ENCODE results near the gene RETREG3.

The RETREG3 gene

DNA sequence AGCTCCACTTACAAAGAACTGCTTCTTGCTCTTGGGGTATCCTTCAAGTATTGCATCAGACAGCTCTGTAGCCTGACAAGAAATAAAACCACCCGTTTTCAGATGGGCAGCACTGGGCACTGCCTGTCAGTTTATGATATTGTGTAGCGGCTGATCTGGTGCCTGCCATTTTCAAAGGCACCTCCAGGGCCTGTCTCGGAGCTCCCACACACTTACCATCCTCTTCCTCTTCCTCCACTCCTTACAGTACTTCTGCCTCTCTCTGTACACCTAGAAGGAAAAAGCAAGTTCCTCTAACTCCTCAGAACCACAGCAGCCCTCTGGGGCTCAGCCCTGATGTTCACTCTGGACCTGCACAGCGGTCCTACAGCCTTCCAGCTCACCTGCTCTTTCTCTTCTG lies 36.1 kb downstream of the RETREG3 start:
- H3K36me3 ChIP-seq (ENCODE audit: control insufficient read depth in 1 of 2, insufficient read depth in 2 of 2, low read length in 2 of 2): peaks cover 53 to 67% of the 10 kb centered on the region in 2 donors
- H3K4me3 ChIP-seq (ENCODE audit: low read depth in 1 of 2, low read length in 2 of 2): no peak overlapping the region
- H3K4me1 ChIP-seq (ENCODE audit: control insufficient read depth in 1 of 2, insufficient read depth in 2 of 2, low read length in 2 of 2): peaks cover 24 to 26% of the 10 kb centered on the region in 2 donors
- H3K27ac ChIP-seq (ENCODE audit: low read depth, low read length): no peak overlapping the region
- H3K9ac ChIP-seq (ENCODE audit: low read depth in 1 of 2, low read length in 2 of 2): no peak overlapping the region
- no peaks in the 10 kb centered on the region for H3K9me3 ChIP-seq (ENCODE audit: control insufficient read depth in 1 of 2, low read length in 2 of 2)
- no peaks in the 10 kb centered on the region for H3K27me3 ChIP-seq (ENCODE audit: control insufficient read depth in 1 of 2, insufficient read depth in 2 of 2, low read length in 2 of 2)

DNA sequence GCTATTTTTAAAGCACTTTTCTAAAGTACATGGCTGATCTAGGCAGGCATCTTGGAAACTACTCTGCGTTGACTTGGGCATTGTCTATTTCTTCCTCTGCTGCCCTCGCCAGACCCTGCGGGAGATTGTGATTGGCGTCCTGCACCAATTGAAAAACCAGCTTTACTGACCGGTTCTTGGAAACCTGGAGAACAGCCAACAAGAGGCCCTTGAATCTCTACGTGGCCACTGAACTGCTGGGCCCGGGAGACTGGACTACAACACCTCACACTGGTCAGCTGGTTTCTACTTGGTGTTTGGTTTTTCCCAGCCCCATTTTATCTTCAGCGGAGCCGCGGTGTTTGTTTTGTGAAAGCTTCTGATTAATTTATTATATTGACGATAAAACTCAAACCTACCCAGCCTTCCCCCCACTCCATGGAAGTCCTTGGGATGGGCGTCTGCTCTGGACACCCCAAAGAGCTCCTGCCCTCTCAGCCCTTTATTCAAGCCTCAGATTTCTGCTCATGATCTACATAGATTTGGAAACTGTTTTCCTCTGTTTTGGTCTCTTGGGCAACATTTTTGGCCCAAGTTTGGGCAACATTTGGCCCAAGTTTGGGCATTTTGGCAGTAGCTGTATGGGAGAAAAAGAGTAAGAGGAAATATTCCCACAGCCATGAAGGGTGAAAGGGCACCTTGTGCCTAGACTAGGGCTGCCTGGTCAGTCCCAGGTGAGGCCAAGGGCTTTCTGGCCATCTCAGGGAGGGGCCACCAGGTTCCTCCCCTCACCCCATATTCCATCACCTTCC lies 37.5 kb downstream of the RETREG3 start:
- Histone ChIP-seq H3K27ac (ENCODE audit: low read depth, low read length) (no peak overlapping the region), H3K4me3 (ENCODE audit: low read depth in 1 of 2, low read length in 2 of 2) (no peak overlapping the region), H3K27me3 (ENCODE audit: control insufficient read depth in 1 of 2, insufficient read depth in 2 of 2, low read length in 2 of 2) (no peaks in the 10 kb centered on the region), H3K9ac (ENCODE audit: low read depth in 1 of 2, low read length in 2 of 2) (no peak overlapping the region), H3K9me3 (ENCODE audit: control insufficient read depth in 1 of 2, low read length in 2 of 2) (no peaks in the 10 kb centered on the region), H3K36me3 (ENCODE audit: control insufficient read depth in 1 of 2, insufficient read depth in 2 of 2, low read length in 2 of 2) (peaks cover 53 to 67% of the 10 kb centered on the region in 2 donors), H3K4me1 (ENCODE audit: control insufficient read depth in 1 of 2, insufficient read depth in 2 of 2, low read length in 2 of 2) (peaks cover 19 to 23% of the 10 kb centered on the region in 2 donors)

DNA sequence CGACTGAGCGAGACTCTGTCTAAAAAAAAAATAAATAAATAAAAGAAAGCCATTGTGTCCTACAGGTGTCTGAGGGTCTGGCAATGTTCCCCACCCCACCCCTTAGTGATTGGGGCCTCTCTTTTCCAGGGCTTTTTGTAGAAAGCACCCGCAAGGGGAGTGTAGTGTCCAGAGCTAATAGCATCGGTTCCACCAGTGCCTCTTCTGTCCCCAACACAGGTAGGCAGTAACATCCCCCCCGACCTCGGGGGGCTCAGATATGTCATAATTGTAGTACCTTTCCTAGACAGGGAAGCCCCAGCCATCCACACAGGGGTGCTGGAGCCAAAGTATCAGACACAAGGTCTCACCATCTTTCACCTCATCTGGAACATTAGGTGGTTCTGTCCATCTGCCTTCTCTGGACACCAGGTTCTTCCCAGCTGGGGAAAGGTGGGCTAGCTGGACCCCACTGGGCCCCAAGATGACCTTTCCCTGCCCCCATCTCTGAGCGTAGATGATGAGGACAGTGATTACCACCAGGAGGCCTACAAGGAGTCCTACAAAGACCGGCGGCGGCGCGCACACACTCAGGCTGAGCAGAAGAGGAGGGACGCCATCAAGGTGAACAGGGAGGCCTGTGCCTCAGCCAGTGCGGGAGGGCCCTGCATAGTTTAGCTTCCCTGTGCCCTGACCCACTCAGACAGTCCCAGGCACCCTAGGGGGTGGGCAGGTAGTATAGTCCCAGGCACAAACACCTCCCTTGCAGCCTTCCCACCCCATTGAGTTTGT lies 40.6 kb downstream of the RETREG3 start:
- peak overlapping the region in 1 of 2 donors; percentile 20 for H3K4me3 ChIP-seq (ENCODE audit: low read depth in 1 of 2, low read length in 2 of 2)

DNA sequence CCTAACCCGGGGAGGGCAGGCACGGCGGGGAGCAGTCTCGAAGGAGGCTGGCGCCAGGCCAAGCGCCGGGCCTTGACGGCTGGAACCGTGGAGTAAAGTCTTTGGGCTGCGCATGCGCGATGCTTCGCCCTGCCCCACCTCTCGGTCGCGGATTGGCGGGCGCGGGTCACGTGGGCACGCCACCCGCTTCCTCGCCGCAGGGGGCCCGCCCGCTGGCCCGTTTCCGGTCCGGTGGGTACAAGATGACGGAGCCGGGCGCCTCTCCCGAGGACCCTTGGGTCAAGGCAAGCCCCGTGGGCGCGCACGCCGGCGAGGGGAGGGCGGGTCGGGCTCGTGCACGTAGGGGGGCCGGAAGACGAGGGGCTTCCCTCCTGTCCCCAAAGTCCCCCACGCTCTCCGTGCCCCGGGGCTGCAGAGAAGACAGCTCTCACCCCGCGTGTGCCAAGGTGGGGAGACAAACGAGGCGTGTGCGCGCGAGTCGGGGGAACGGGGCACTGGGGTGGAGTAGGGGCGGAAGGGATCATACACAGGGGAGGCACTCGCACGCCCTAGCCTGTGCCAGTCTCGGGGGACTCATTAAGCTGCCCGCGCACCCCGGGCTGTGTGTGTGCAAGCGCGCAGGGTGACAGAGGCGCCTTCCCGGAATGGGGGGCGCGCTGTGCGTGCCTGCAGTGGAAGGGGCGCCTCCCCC lies 42.1 kb downstream of the RETREG3 start, which contains the start of gene MLX:
MLX (plus strand) TSS at position 218 of the 691 bp plus-strand sequence; CDS start at position 243, 25 bp downstream.
- H3K36me3 ChIP-seq (ENCODE audit: control insufficient read depth in 1 of 2, insufficient read depth in 2 of 2, low read length in 2 of 2): peaks cover 49 to 65% of the 10 kb centered on the region in 2 donors
- peak within 1 kb of the TSS; percentile 93 for H3K27ac ChIP-seq (ENCODE audit: low read depth, low read length)
- H3K27me3 ChIP-seq (ENCODE audit: control insufficient read depth in 1 of 2, insufficient read depth in 2 of 2, low read length in 2 of 2): no peaks in the 10 kb centered on the region
- peak within 1 kb of the TSS; percentile 81 to 93 for H3K4me3 ChIP-seq (ENCODE audit: low read depth in 1 of 2, low read length in 2 of 2)
- no peaks in the 10 kb centered on the region for H3K9me3 ChIP-seq (ENCODE audit: control insufficient read depth in 1 of 2, low read length in 2 of 2)
- H3K9ac ChIP-seq (ENCODE audit: low read depth in 1 of 2, low read length in 2 of 2): peak within 1 kb of the TSS; percentile 85 to 86
- peaks cover 38 to 55% of the 10 kb centered on the region in 2 donors for H3K4me1 ChIP-seq (ENCODE audit: control insufficient read depth in 1 of 2, insufficient read depth in 2 of 2, low read length in 2 of 2)

More for the DNA sequence above, 40.6 kb downstream of the RETREG3 start:
- peaks cover 60 to 75% of the 10 kb centered on the region in 2 donors for H3K36me3 ChIP-seq (ENCODE audit: control insufficient read depth in 1 of 2, insufficient read depth in 2 of 2, low read length in 2 of 2)
- H3K9me3 ChIP-seq (ENCODE audit: control insufficient read depth in 1 of 2, low read length in 2 of 2): no peaks in the 10 kb centered on the region
- H3K9ac ChIP-seq (ENCODE audit: low read depth in 1 of 2, low read length in 2 of 2): peak overlapping the region in 1 of 2 donors; percentile 35
- no peaks in the 10 kb centered on the region for H3K27me3 ChIP-seq (ENCODE audit: control insufficient read depth in 1 of 2, insufficient read depth in 2 of 2, low read length in 2 of 2)
- no peak overlapping the region for H3K27ac ChIP-seq (ENCODE audit: low read depth, low read length)
- H3K4me1 ChIP-seq (ENCODE audit: control insufficient read depth in 1 of 2, insufficient read depth in 2 of 2, low read length in 2 of 2): peaks cover 29 to 43% of the 10 kb centered on the region in 2 donors

DNA sequence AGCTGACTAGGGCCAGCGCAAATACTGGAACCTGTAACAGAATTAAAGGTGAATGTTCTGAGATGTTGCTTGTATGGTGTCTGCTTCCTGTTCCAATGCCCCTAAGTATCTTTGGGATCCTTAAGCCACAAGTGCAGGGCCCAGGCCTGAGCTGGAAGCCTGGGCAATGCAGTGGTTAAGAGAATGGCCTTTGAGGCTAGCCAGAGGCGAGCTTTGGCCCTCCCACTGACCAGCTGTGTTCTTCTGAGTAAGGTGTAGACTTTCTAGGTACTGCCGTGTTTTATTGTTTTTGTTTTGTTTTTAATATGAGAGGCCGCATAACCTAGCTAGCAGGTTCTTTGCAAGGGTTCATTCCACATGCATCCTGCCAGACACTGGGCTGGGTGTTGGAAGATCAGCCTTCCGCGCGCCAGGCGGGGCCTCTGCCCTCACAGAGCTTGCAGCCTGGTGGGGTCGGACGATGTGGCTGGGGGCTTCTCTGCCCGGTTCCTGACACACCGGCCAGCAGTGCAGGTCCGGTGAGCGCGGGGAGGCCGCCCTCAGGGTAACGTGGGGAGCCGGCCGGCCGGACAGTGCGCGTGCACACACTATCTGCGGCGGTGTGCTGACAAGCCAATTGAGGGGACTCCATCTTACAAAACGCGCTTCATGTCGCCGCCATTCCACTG lies 42.8 kb downstream of the RETREG3 start:
- Histone ChIP-seq H3K27ac (ENCODE audit: low read depth, low read length) (peak overlapping the region; percentile 93), H3K9me3 (ENCODE audit: control insufficient read depth in 1 of 2, low read length in 2 of 2) (no peaks in the 10 kb centered on the region), H3K4me1 (ENCODE audit: control insufficient read depth in 1 of 2, insufficient read depth in 2 of 2, low read length in 2 of 2) (peaks cover 42 to 60% of the 10 kb centered on the region in 2 donors), H3K9ac (ENCODE audit: low read depth in 1 of 2, low read length in 2 of 2) (peak overlapping the region; percentile 56 to 85), H3K27me3 (ENCODE audit: control insufficient read depth in 1 of 2, insufficient read depth in 2 of 2, low read length in 2 of 2) (no peaks in the 10 kb centered on the region), H3K36me3 (ENCODE audit: control insufficient read depth in 1 of 2, insufficient read depth in 2 of 2, low read length in 2 of 2) (peaks cover 44 to 58% of the 10 kb centered on the region in 2 donors), H3K4me3 (ENCODE audit: low read depth in 1 of 2, low read length in 2 of 2) (peak overlapping the region; percentile 81 to 93)

DNA sequence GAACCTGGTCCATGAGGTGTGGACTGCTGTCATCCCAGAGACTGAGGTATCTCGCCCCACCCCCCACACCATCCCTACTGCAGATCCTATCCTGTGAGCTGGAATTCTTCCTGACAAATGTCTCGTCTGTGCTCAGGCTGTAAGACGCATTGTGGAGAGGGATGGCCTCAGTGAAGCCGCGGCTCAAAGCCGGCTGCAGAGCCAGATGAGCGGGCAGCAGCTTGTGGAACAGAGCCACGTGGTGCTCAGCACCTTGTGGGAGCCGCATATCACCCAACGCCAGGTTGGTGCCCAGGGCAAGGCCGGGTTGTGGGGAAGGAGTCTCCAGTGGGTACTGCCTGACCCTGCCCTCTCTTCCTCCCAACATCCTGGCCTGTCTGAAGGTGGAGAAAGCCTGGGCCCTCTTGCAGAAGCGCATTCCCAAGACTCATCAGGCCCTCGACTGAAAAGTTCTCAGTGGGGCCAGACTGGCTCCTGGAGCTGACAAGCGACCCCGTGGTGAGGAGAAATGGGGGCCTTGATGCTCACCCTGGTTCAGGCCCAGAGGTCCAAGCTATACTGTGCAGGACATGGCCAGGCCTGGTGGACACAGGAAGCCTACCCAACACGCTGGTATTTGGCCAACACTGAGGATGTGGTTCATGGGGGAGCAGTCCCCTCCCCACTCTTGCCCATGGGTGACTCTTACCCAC lies 43.5 kb downstream of the RETREG3 start:
- Histone ChIP-seq H3K27ac (ENCODE audit: low read depth, low read length) (no peak overlapping the region), H3K36me3 (ENCODE audit: control insufficient read depth in 1 of 2, insufficient read depth in 2 of 2, low read length in 2 of 2) (peaks cover 43 to 52% of the 10 kb centered on the region in 2 donors), H3K27me3 (ENCODE audit: control insufficient read depth in 1 of 2, insufficient read depth in 2 of 2, low read length in 2 of 2) (no peaks in the 10 kb centered on the region), H3K4me1 (ENCODE audit: control insufficient read depth in 1 of 2, insufficient read depth in 2 of 2, low read length in 2 of 2) (peaks cover 42 to 62% of the 10 kb centered on the region in 2 donors), H3K9me3 (ENCODE audit: control insufficient read depth in 1 of 2, low read length in 2 of 2) (no peaks in the 10 kb centered on the region), H3K9ac (ENCODE audit: low read depth in 1 of 2, low read length in 2 of 2) (peak overlapping the region in 1 of 2 donors; percentile 85), H3K4me3 (ENCODE audit: low read depth in 1 of 2, low read length in 2 of 2) (no peak overlapping the region)

DNA sequence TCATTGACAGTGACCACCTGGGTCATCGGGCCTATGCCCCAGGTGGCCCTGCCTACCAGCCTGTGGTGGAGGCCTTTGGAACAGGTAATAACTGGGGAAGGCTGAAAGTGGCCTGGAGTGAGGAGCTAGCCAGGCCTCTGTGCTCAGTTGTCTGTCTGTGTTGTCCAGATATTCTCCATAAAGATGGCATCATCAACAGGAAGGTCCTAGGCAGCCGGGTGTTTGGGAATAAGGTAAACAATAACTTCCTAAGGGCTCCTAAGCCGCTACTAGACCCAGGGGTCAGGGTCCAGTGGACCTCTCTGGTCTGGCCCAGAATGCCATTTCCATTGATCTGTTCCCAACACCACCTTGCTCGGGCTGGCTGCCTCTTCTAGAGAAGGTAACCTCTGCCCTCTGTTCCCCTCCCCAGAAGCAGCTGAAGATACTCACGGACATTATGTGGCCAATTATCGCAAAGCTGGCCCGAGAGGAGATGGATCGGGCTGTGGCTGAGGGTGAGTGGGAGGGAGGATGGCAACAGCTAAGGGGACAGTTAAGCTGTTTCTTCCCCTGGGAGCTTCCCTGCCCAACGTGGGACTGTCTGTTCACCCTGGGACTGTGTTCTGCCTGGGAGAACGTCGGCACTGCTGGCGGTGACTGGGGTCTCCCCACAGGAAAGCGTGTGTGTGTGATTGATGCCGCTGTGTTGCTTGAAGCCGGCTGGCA lies 44.2 kb downstream of the RETREG3 start:
- no peak overlapping the region for H3K27ac ChIP-seq (ENCODE audit: low read depth, low read length)
- H3K9ac ChIP-seq (ENCODE audit: low read depth in 1 of 2, low read length in 2 of 2): no peak overlapping the region
- H3K36me3 ChIP-seq (ENCODE audit: control insufficient read depth in 1 of 2, insufficient read depth in 2 of 2, low read length in 2 of 2): peaks cover 39 to 45% of the 10 kb centered on the region in 2 donors

DNA sequence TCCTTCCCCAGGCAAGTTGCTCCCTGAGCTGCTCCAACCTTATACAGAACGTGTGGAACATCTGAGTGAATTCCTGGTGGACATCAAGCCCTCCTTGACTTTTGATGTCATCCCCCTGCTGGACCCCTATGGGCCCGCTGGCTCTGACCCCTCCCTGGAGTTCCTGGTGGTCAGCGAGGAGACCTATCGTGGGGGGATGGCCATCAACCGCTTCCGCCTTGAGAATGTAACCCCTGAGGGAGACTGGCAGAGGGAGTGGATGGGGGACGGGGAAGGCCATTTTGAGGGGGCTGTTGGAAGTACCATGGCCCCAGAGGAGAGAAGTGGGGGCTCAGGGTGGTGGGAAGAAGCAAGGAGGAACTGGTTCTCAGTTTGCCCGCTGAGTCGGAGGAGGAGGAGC lies 45.2 kb downstream of the RETREG3 start:
- Histone ChIP-seq H3K4me1 (ENCODE audit: control insufficient read depth in 1 of 2, insufficient read depth in 2 of 2, low read length in 2 of 2) (peaks cover 37 to 54% of the 10 kb centered on the region in 2 donors), H3K4me3 (ENCODE audit: low read depth in 1 of 2, low read length in 2 of 2) (peak overlapping the region; percentile 84 to 98), H3K9ac (ENCODE audit: low read depth in 1 of 2, low read length in 2 of 2) (peak overlapping the region in 1 of 2 donors; percentile 98), H3K27me3 (ENCODE audit: control insufficient read depth in 1 of 2, insufficient read depth in 2 of 2, low read length in 2 of 2) (no peaks in the 10 kb centered on the region), H3K36me3 (ENCODE audit: control insufficient read depth in 1 of 2, insufficient read depth in 2 of 2, low read length in 2 of 2) (peaks cover 29 to 35% of the 10 kb centered on the region in 2 donors), H3K9me3 (ENCODE audit: control insufficient read depth in 1 of 2, low read length in 2 of 2) (no peaks in the 10 kb centered on the region), H3K27ac (ENCODE audit: low read depth, low read length) (no peak overlapping the region)

More for the DNA sequence above, 44.2 kb downstream of the RETREG3 start:
- H3K9me3 ChIP-seq (ENCODE audit: control insufficient read depth in 1 of 2, low read length in 2 of 2): no peaks in the 10 kb centered on the region
- H3K4me1 ChIP-seq (ENCODE audit: control insufficient read depth in 1 of 2, insufficient read depth in 2 of 2, low read length in 2 of 2): peaks cover 42 to 62% of the 10 kb centered on the region in 2 donors
- H3K4me3 ChIP-seq (ENCODE audit: low read depth in 1 of 2, low read length in 2 of 2): no peak overlapping the region
- H3K27me3 ChIP-seq (ENCODE audit: control insufficient read depth in 1 of 2, insufficient read depth in 2 of 2, low read length in 2 of 2): no peaks in the 10 kb centered on the region

All from duodenal mucosa (tissue), 2 donors.